HEK293 (cell line): Measurements from ENCODE around the gene DST.

Experiments
- CTCF ChIA-PET: fragments of 350-600 bp; formaldehyde crosslinking; extraction: SDS; loops from one replicate; lab custom pipeline; 2021; ENCODE audit warnings: antibody characterized with exemption; lab: Yijun Ruan, JAX
- POLR2A ChIA-PET: fragments of 300-600 bp; formaldehyde crosslinking; extraction: SDS; loops from one replicate; lab custom pipeline; 2020; ENCODE audit warnings: antibody characterized with exemption, inconsistent platforms; lab: Yijun Ruan, JAX
- H3K27ac ChIP-seq: fragments of 200-500 bp; sonication (Bioruptor generic); 2 replicates; pipeline ENCODE4 v1.5.1; 2014; ENCODE audit warnings: low read depth, low read length, control low read depth, inconsistent platforms; ENCODE audit errors: extremely low read depth
- H3K36me3 ChIP-seq, 2 experiments: fragments of 200-500 bp in 1 of 2; sonication (Bioruptor generic) in 1 of 2; 1 replicate in 1 of 2; 2 replicates in 1 of 2; pipeline ENCODE4 v1.5.1; 2014 to 2017; ENCODE audit warnings: inconsistent platforms in 2 of 2, low read length in 2 of 2; ENCODE audit not compliant: control insufficient read depth in 2 of 2, insufficient read depth in 1 of 2
- H3K4me1 ChIP-seq: fragments of 200-500 bp; sonication (Bioruptor generic); 2 replicates; pipeline ENCODE4 v1.5.1; 2014; ENCODE audit warnings: mild to moderate bottlenecking, low read length, inconsistent platforms; ENCODE audit not compliant: control insufficient read depth, insufficient read depth
- H3K4me3 ChIP-seq: 2 replicates; pipeline ENCODE4 v1.5.1; 2011; ENCODE audit warnings: low read depth, mild to moderate bottlenecking, control low read depth, low read length, moderate library complexity
- H3K9me3 ChIP-seq: fragments of 200-500 bp; sonication (Bioruptor generic); 2 replicates; pipeline ENCODE4 v1.5.1; 2014; ENCODE audit warnings: low read depth, low read length, inconsistent platforms; ENCODE audit not compliant: control insufficient read depth, insufficient read depth
- CTCF ChIP-seq: fragments of 450-650 bp; formaldehyde crosslinking; IDR thresholded peaks from 2 replicates; pipeline ENCODE4 v1.5.1; 2016; ENCODE audit warnings: missing biosample characterization, missing genetic modification characterization
- HOXD13 ChIP-seq: sonication (generic); formaldehyde crosslinking; IDR thresholded peaks from 2 replicates; pipeline ENCODE4 v1.8.0; 2022; ENCODE audit warnings: missing genetic modification reagents, borderline replicate concordance
- KLF17 ChIP-seq: fragments of 450-650 bp; formaldehyde crosslinking; IDR thresholded peaks from 2 replicates; pipeline ENCODE4 v1.5.1; 2016; ENCODE audit warnings: missing biosample characterization, missing genetic modification characterization
- MZF1 ChIP-seq: fragments of 450-650 bp; formaldehyde crosslinking; IDR thresholded peaks from 2 replicates; pipeline ENCODE4 v1.5.1; 2017; ENCODE audit warnings: missing biosample characterization, missing genetic modification characterization, borderline replicate concordance
- OSR2 ChIP-seq: fragments of 450-650 bp; formaldehyde crosslinking; IDR thresholded peaks from 2 replicates; pipeline ENCODE4 v1.5.1; 2016; ENCODE audit warnings: missing biosample characterization, missing genetic modification characterization
- PRDM1 ChIP-seq: fragments of 450-650 bp; formaldehyde crosslinking; IDR thresholded peaks from 2 replicates; pipeline ENCODE4; 2016; ENCODE audit warnings: missing biosample characterization, missing genetic modification characterization
- SALL2 ChIP-seq: fragments of 450-650 bp; formaldehyde crosslinking; IDR thresholded peaks from 2 replicates; pipeline ENCODE4 v1.5.0; 2017; ENCODE audit warnings: missing biosample characterization, mild to moderate bottlenecking, missing genetic modification characterization, borderline replicate concordance
- SCRT1 ChIP-seq: fragments of 450-650 bp; formaldehyde crosslinking; IDR thresholded peaks from 2 replicates; pipeline ENCODE4 v1.5.1; 2016; ENCODE audit warnings: missing biosample characterization, missing genetic modification characterization, borderline replicate concordance
- SCRT2 ChIP-seq: fragments of 450-650 bp; formaldehyde crosslinking; IDR thresholded peaks from 2 replicates; pipeline ENCODE4 v1.5.1; 2016; ENCODE audit warnings: missing biosample characterization, missing genetic modification characterization
- ZBTB1 ChIP-seq: fragments of 450-650 bp; formaldehyde crosslinking; IDR thresholded peaks from 2 replicates; pipeline ENCODE4 v1.5.1; 2016; ENCODE audit warnings: missing biosample characterization, missing genetic modification characterization
- ZBTB20 ChIP-seq: fragments of 450-650 bp; formaldehyde crosslinking; IDR thresholded peaks from 2 replicates; pipeline ENCODE4 v1.5.1; 2016; ENCODE audit warnings: missing biosample characterization, missing genetic modification characterization
- ZBTB21 ChIP-seq: fragments of 450-650 bp; formaldehyde crosslinking; IDR thresholded peaks from 2 replicates; pipeline ENCODE4 v1.5.1; 2017; ENCODE audit warnings: missing biosample characterization, missing genetic modification characterization
- ZEB2 ChIP-seq: fragments of 450-650 bp; formaldehyde crosslinking; IDR thresholded peaks from 2 replicates; pipeline ENCODE4 v1.5.1; 2016; ENCODE audit warnings: missing biosample characterization, missing genetic modification characterization
- ZNF138 ChIP-seq: fragments of 450-650 bp; formaldehyde crosslinking; IDR thresholded peaks from 2 replicates; pipeline ENCODE4 v1.5.1; 2016; ENCODE audit warnings: missing biosample characterization, missing genetic modification characterization, borderline replicate concordance
- ZNF211 ChIP-seq: fragments of 450-650 bp; formaldehyde crosslinking; IDR thresholded peaks from 2 replicates; pipeline ENCODE4 v1.5.1; 2016; ENCODE audit warnings: low read depth, missing biosample characterization, missing genetic modification characterization
- ZNF221 ChIP-seq: fragments of 450-650 bp; formaldehyde crosslinking; IDR thresholded peaks from 2 replicates; pipeline ENCODE4 v1.5.1; 2017; ENCODE audit warnings: missing biosample characterization, missing genetic modification characterization, borderline replicate concordance
- ZNF24 ChIP-seq: fragments of 450-650 bp; formaldehyde crosslinking; IDR thresholded peaks from 2 replicates; pipeline ENCODE4 v1.5.1; 2016; ENCODE audit warnings: missing biosample characterization, missing genetic modification characterization
- ZNF324 ChIP-seq: fragments of 450-650 bp; formaldehyde crosslinking; IDR thresholded peaks from 2 replicates; pipeline ENCODE4 v1.5.1; 2016; ENCODE audit warnings: missing biosample characterization, missing genetic modification characterization
- ZNF341 ChIP-seq: fragments of 450-650 bp; formaldehyde crosslinking; IDR thresholded peaks from 2 replicates; pipeline ENCODE4; 2016; ENCODE audit warnings: low read depth, missing biosample characterization, missing genetic modification characterization
- ZNF366 ChIP-seq: fragments of 450-650 bp; formaldehyde crosslinking; conservative IDR thresholded peaks from 2 replicates; pipeline ENCODE4 v1.5.1; 2016; ENCODE audit warnings: missing biosample characterization, missing genetic modification characterization
- ZNF501 ChIP-seq: fragments of 450-650 bp; formaldehyde crosslinking; IDR thresholded peaks from 2 replicates; pipeline ENCODE4 v1.5.1; 2016; ENCODE audit warnings: missing biosample characterization, missing genetic modification characterization
- ZNF518A ChIP-seq: fragments of 450-650 bp; formaldehyde crosslinking; conservative IDR thresholded peaks from 2 replicates; pipeline ENCODE4 v1.5.1; 2016; ENCODE audit warnings: low read depth, missing biosample characterization, missing genetic modification characterization
- ZNF571 ChIP-seq: fragments of 450-650 bp; formaldehyde crosslinking; IDR thresholded peaks from 2 replicates; pipeline ENCODE4 v1.5.0; 2017; ENCODE audit warnings: missing biosample characterization, missing genetic modification characterization
- ZNF639 ChIP-seq: fragments of 450-650 bp; formaldehyde crosslinking; IDR thresholded peaks from 2 replicates; pipeline ENCODE4 v1.5.1; 2016; ENCODE audit warnings: missing biosample characterization, missing genetic modification characterization
- ZNF768 ChIP-seq: fragments of 450-650 bp; formaldehyde crosslinking; IDR thresholded peaks from 2 replicates; pipeline ENCODE4 v1.5.1; 2018; ENCODE audit warnings: missing biosample characterization, mild to moderate bottlenecking, missing genetic modification characterization
- ZNF843 ChIP-seq: fragments of 450-650 bp; formaldehyde crosslinking; IDR thresholded peaks from 2 replicates; pipeline ENCODE4 v1.5.1; 2016; ENCODE audit warnings: missing biosample characterization, missing genetic modification characterization
- ZSCAN16 ChIP-seq: fragments of 450-650 bp; formaldehyde crosslinking; IDR thresholded peaks from 2 replicates; pipeline ENCODE4 v1.5.1; 2016; ENCODE audit warnings: missing biosample characterization, missing genetic modification characterization

DST gene

GRCh38 chr6:56555438-56555872 is 87.2 kb downstream of the DST start (continued):
- TF ChIP-seq ZBTB20 (tag by site-specific recombination) (0 out of 2 replicates have a peak, but pooled peaks have one; percentile 46), ZNF518A (0 out of 2 replicates have a peak, but pooled peaks have one; percentile 15), ZNF768 (tag by site-specific recombination) (no peak), MZF1 (tag by site-specific recombination) (0 out of 2 replicates have a peak, but pooled peaks have one; percentile 31), ZSCAN16 (tag by site-specific recombination) (peak; percentile 71; the same call in 1 of the 2 replicates), ZEB2 (tag by site-specific recombination) (peak; percentile 87), SALL2 (tag by site-specific recombination) (no peak)

- H3K27ac ChIP-seq = peak overlapping the region; percentile 74
- ChIA-PET POLR2A (interaction anchor here (0.8 kb wide), 1 partner anchor 10 kb away, joined by 3 read pairs; no protein-coding TSS in a partner anchor), CTCF (interaction anchor here (0.5 to 2.3 kb wide), 10 partner anchors 9 to 259 kb away, joined by 3 to 13 read pairs (median 4); no protein-coding TSS in a partner anchor)
- H3K9me3 ChIP-seq = no peaks in the 10 kb centered on the region
- H3K36me3 ChIP-seq = no peaks in the 10 kb centered on the region; a peak in 1 of 3 replicates
- no peak overlapping the region for H3K4me3 ChIP-seq
- H3K4me1 ChIP-seq = peaks cover 63% of the 10 kb centered on the region
- TF ChIP-seq ZNF324 = no peak
- TF ChIP-seq ZNF571 = no peak
- TF ChIP-seq ZBTB21 = no peak
- TF ChIP-seq ZNF341 (tag by site-specific recombination) = no peak
- no peak for TF ChIP-seq CTCF
- no peak for TF ChIP-seq HOXD13 (CRISPR knock-in tag)
- no peak for TF ChIP-seq PRDM1
- TF ChIP-seq ZNF639 (tag by site-specific recombination) = no peak
- TF ChIP-seq OSR2 (tag by site-specific recombination) = no peak
- peak; percentile 51 for TF ChIP-seq ZNF843 (tag by site-specific recombination)
- TF ChIP-seq KLF17 (tag by site-specific recombination) = no peak
- TF ChIP-seq ZBTB1 = no peak
- peak; percentile 71; the same call in 1 of the 2 replicates for TF ChIP-seq SCRT1 (tag by site-specific recombination)
- peak; percentile 20; the same call in 1 of the 2 replicates for TF ChIP-seq ZNF366 (tag by site-specific recombination)
- no peak; the same call in 1 of the 2 replicates for TF ChIP-seq ZNF24
- no peak for TF ChIP-seq ZNF211 (tag by site-specific recombination)
- peak; percentile 94 for TF ChIP-seq SCRT2 (tag by site-specific recombination)
- no peak for TF ChIP-seq MZF1 (tag by site-specific recombination)
- TF ChIP-seq ZNF138 (tag by site-specific recombination) = no peak
- TF ChIP-seq ZNF221 (tag by site-specific recombination) = no peak
- TF ChIP-seq ZNF501 = no peak
Measured at GRCh38 chr6:56552187-56553130, 90.2 kb downstream of the DST start.
